Colonic mucosa (tissue), 4 donors: ENCODE data around the gene VSTM2B. TPM values are rescaled to one million over a fixed set of nuclear protein-coding genes. Genes with fewer than 3 reads are reported as not detected.

ENCODE experiments used
- DNase-seq: peaks from one replicate; pipeline ENCODE4 v3.0.0-alpha.2; 2020
- H3K27ac ChIP-seq: fragments of 200-600 bp; one replicate; pipeline ENCODE4 v1.8.0; 2021
- H3K27me3 ChIP-seq: fragments of 200-600 bp; one replicate; pipeline ENCODE4 v1.8.0; 2021
- H3K36me3 ChIP-seq: fragments of 200-600 bp; one replicate; pipeline ENCODE4 v1.8.0; 2021
- H3K4me1 ChIP-seq: fragments of 200-600 bp; one replicate; pipeline ENCODE4 v1.8.0; 2021; ENCODE audit warnings: mild to moderate bottlenecking
- H3K4me3 ChIP-seq: fragments of 200-600 bp; one replicate; pipeline ENCODE4 v1.8.0; 2021
- H3K9ac ChIP-seq, 2 donors: one replicate each; pipeline ENCODE4 v1.7.0; 2013; ENCODE audit warnings: control low read depth in 2 of 2, low read depth in 2 of 2, low read length in 2 of 2
- H3K9me3 ChIP-seq: fragments of 200-600 bp; one replicate; pipeline ENCODE4 v1.8.0; 2021
- intact Hi-C: fragments of 100-400 bp; cut with DNase I; formaldehyde crosslinking; loops from one replicate; pipeline ENCODE4 v1.14.1; 2022
- total RNA-seq, 2 donors: library from RNA; stranded (reverse); fragmentation: NEBNext Ultra II Directional in 1 of 2; extraction: Animal tissue kit (Norgen Biotek cat#: 25700) in 1 of 2; gene quantifications; one replicate each; pipeline ENCODE4 v1.2.1, GENCODE V29; 2021
- TF ChIP-seq, protein P1 (sequence below): fragments of 200-600 bp; IDR thresholded peaks from one replicate; pipeline ENCODE4 v1.8.0; 2022; ENCODE audit warnings: antibody characterized with exemption, mild to moderate bottlenecking
- donor health status: healthy.
- donor health status: DM: no; HTN: no; CAD: no.
- donor health status: DM: no; HTN: no; CAD: no.

Gene VSTM2B
- total RNA-seq, 2 donors from 2014 or later: not detected

DNA sequence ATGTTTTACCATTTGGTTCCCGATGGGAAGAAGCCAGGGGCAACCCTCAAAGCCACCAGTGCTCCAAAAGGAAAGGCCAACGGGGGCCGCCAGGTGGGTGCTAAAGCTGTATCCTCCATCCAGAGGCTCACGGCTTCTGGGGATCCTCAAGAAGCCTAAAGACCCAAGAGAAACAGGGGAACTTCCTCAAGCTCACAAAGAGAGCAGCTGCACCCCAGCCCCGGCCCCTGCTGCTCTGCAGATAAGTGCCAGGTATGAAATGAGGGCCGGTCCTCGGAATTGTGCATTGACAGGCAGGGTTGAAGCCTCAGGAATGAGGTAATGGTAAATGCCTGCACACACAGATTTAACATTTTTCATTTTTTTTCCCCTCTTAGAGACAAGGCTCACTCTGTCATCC, 72.2 kb downstream of the VSTM2B start:
- no peak for DNase-seq
- H3K27ac ChIP-seq: no peak overlapping the region
- H3K27me3 ChIP-seq: no peaks in the 10 kb centered on the region
- no peak overlapping the region for H3K4me3 ChIP-seq
- no peaks in the 10 kb centered on the region for H3K4me1 ChIP-seq
- no peaks in the 10 kb centered on the region for H3K9me3 ChIP-seq
- H3K9ac ChIP-seq: no peak overlapping the region
- TF ChIP-seq, protein P1, sequence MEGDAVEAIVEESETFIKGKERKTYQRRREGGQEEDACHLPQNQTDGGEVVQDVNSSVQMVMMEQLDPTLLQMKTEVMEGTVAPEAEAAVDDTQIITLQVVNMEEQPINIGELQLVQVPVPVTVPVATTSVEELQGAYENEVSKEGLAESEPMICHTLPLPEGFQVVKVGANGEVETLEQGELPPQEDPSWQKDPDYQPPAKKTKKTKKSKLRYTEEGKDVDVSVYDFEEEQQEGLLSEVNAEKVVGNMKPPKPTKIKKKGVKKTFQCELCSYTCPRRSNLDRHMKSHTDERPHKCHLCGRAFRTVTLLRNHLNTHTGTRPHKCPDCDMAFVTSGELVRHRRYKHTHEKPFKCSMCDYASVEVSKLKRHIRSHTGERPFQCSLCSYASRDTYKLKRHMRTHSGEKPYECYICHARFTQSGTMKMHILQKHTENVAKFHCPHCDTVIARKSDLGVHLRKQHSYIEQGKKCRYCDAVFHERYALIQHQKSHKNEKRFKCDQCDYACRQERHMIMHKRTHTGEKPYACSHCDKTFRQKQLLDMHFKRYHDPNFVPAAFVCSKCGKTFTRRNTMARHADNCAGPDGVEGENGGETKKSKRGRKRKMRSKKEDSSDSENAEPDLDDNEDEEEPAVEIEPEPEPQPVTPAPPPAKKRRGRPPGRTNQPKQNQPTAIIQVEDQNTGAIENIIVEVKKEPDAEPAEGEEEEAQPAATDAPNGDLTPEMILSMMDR: no peak
- intact Hi-C loops: no loop called here
- H3K36me3 ChIP-seq: no peaks in the 10 kb centered on the region

GRCh38 chr19:29598496-29598895, 72.7 kb downstream of the VSTM2B start:
- H3K4me3 ChIP-seq: no peak overlapping the region
- no peaks in the 10 kb centered on the region for H3K9me3 ChIP-seq
- H3K27me3 ChIP-seq: no peaks in the 10 kb centered on the region
- H3K9ac ChIP-seq: no peak overlapping the region
- no peaks in the 10 kb centered on the region for H3K4me1 ChIP-seq
- no peak for DNase-seq
- H3K27ac ChIP-seq: no peak overlapping the region
- H3K36me3 ChIP-seq: no peaks in the 10 kb centered on the region
- TF ChIP-seq, protein P1: no peak
- intact Hi-C loops: no loop called here

DNA sequence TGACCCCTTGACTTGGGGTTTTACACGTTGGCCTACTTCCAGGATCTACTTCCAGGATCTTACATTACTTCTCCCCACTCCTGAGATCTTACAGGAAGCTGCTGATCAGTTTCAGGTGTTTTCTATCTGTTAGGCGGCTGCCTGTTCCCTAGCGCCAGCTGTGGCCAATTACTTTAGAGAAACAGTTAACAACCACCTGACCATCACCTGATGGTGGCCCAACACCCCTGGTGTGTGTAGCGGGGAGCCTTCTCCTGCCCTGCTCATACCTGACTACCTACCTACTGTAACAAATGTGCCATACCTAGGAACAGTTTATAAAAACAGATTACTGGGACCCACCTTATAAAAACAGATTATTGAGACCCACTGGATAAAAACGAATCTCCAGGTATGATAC, 77.5 kb downstream of the VSTM2B start:
- Histone ChIP-seq H3K27ac (no peak overlapping the region), H3K9me3 (no peaks in the 10 kb centered on the region), H3K9ac (no peak overlapping the region), H3K36me3 (no peaks in the 10 kb centered on the region), H3K4me1 (peaks cover 8% of the 10 kb centered on the region), H3K27me3 (no peaks in the 10 kb centered on the region), H3K4me3 (no peak overlapping the region)
- DNase-seq: no peak
- TF ChIP-seq, protein P1: no peak
- intact Hi-C loops: no loop called here

DNA sequence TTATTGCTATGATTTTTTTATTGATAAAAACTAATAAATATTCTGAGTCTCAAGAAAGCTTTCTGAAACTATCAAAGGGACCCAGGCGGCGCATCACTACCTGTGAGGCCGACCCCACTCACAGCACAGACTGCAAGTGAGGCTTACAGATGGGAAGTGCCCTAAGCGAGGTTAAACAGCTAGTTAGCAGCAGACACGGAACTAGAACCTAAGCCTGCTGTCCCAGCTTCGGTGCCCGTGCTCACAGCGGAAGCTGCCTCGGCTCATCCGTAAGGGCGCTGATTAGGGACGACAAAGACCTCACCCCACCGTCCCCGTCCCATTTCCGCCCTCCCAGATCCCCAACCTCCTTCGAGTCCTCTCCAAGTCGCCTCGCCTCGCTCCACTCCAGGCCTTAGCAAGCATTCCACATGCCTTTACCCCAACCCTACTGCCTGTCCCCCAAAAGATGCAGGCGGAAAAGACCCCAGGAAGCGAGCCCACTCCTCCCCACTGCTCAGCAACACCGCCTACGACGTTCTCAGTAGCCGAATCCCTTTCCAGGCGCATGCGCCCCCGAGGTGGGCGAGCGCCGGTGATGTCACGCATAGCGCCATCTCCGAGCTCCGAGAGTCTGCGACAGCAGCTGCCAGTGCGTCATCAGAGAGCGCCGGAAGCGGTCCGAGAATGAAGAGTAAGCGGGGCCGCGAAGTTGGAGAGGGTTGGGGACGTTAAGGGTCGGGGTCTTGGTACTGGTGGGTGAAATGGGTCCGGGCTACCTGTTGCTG, 80.0 kb downstream of the VSTM2B start, which contains the start of gene POP4:
TSS of gene POP4 (plus strand) at position 631 of the 767 bp plus-strand sequence. CDS start at position 667, 36 bp downstream.
- H3K4me1 ChIP-seq: peaks cover 8% of the 10 kb centered on the region
- no peaks in the 10 kb centered on the region for H3K27me3 ChIP-seq
- no peaks in the 10 kb centered on the region for H3K9me3 ChIP-seq
- peak; percentile 98 for DNase-seq
- peak within 1 kb of the TSS; percentile 81 for H3K27ac ChIP-seq
- no peaks in the 10 kb centered on the region for H3K36me3 ChIP-seq
- peak within 1 kb of the TSS; percentile 76 for H3K4me3 ChIP-seq
- H3K9ac ChIP-seq: peak within 1 kb of the TSS; percentile 97 to 98
- TF ChIP-seq, protein P1: no peak
- intact Hi-C loops: no loop called here

DNA sequence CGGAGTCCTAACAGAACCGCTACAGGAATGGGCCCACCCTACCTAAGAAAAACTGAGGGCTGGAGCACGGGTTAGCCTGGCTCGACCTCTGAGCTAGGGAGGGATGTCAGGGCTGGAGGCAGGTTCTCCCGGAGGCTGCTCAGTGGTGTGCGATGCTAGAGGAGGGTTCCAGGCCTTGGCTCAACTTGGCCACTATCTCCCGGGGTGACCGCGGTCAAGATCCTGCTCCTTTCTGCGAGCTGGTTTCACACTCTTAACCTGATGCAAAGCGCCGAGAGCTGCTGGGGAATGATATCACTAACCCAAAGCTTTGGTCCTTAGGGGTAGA, 80.6 kb downstream of the VSTM2B start:
- Histone ChIP-seq H3K27me3 (no peaks in the 10 kb centered on the region), H3K27ac (peak overlapping the region; percentile 81), H3K4me1 (peaks cover 8% of the 10 kb centered on the region), H3K9ac (peak overlapping the region; percentile 86 to 98), H3K36me3 (no peaks in the 10 kb centered on the region), H3K4me3 (peak overlapping the region; percentile 76), H3K9me3 (no peaks in the 10 kb centered on the region)
- TF ChIP-seq, protein P1: no peak
- peak; percentile 25 for DNase-seq
- intact Hi-C loops: no loop called here
